IMR-90 (cell line): ENCODE results near the gene PIEZO2. TPM values are rescaled to one million over a fixed set of nuclear protein-coding genes. Genes with fewer than 3 reads are reported as not detected.

ENCODE experiments used
- ATAC-seq: fragments of 200-7000 bp; cut with Tn5 transposase; 2 replicates; pipeline ENCODE4 v1.9.1; 2020; ENCODE audit warnings: low read depth, mild to moderate bottlenecking, moderate library complexity
- BruUV-seq: library from RNA; stranded (reverse); fragments of 400-500 nt; replicated peaks from 2 replicates; lab custom pipeline; 2021; lab: Mats Ljungman, UMichigan
- CTCF ChIA-PET: fragments of 300-600 bp; formaldehyde crosslinking; extraction: SDS; loops from one replicate; lab custom pipeline; 2021; ENCODE audit warnings: antibody characterized with exemption; lab: Yijun Ruan, JAX
- POLR2A ChIA-PET: fragments of 300-600 bp; sonication (Branson Sonifier 250); formaldehyde crosslinking; loops from one replicate; lab custom pipeline; 2022; ENCODE audit warnings: antibody characterized with exemption; ENCODE audit not compliant: unreplicated experiment; lab: Charles Lee
- DNase-seq: peaks from one replicate; pipeline ENCODE4 v3.0.0; 2013
- H2AFZ ChIP-seq: replicated peaks from 2 replicates; pipeline ENCODE3; 2013; ENCODE audit warnings: low read length, mild to moderate bottlenecking; ENCODE audit not compliant: poor library complexity
- H2AK5ac ChIP-seq: 2 replicates; pipeline ENCODE4 v1.6.1; 2013; ENCODE audit warnings: low read depth, low read length, inconsistent platforms
- H2AK9ac ChIP-seq: replicated peaks from 2 replicates; pipeline ENCODE3; 2013; ENCODE audit warnings: mild to moderate bottlenecking, low read depth, low read length, moderate library complexity; ENCODE audit not compliant: poor library complexity
- H2BK120ac ChIP-seq: 2 replicates; pipeline ENCODE4 v1.6.1; 2013; ENCODE audit warnings: low read depth, low read length, inconsistent platforms
- H2BK15ac ChIP-seq: 3 replicates; pipeline ENCODE4 v1.6.1; 2013; ENCODE audit warnings: low read depth, low read length, inconsistent platforms
- H2BK20ac ChIP-seq: 2 replicates; pipeline ENCODE4 v1.6.1; 2013; ENCODE audit warnings: low read depth, mild to moderate bottlenecking, inconsistent platforms, low read length, moderate library complexity
- H2BK5ac ChIP-seq: 2 replicates; pipeline ENCODE4 v1.6.1; 2013; ENCODE audit warnings: mild to moderate bottlenecking, low read depth, low read length, inconsistent platforms; ENCODE audit not compliant: poor library complexity, severe bottlenecking
- H3K14ac ChIP-seq: replicated peaks from 2 replicates; pipeline ENCODE4 v1.6.1; 2013; ENCODE audit warnings: low read depth, low read length, inconsistent platforms
- H3K18ac ChIP-seq: 2 replicates; pipeline ENCODE4 v1.6.1; 2013; ENCODE audit warnings: low read depth, low read length, control low read depth
- H3K23ac ChIP-seq: 2 replicates; pipeline ENCODE4 v1.6.1; 2013; ENCODE audit warnings: low read depth, low read length, inconsistent platforms
- H3K27ac ChIP-seq: 2 replicates; pipeline ENCODE4 v1.5.1; 2013; ENCODE audit warnings: mild to moderate bottlenecking, control low read depth, low read length; ENCODE audit not compliant: insufficient read depth
- H3K27me3 ChIP-seq: 2 replicates; pipeline ENCODE4 v1.6.1; 2013; ENCODE audit warnings: low read length; ENCODE audit not compliant: control insufficient read depth, insufficient read depth
- H3K36me3 ChIP-seq: 2 replicates; pipeline ENCODE4 v1.6.1; 2013; ENCODE audit warnings: low read length, mixed read lengths; ENCODE audit not compliant: control insufficient read depth, insufficient read depth
- H3K4ac ChIP-seq: 2 replicates; pipeline ENCODE4 v1.6.1; 2013; ENCODE audit warnings: low read depth, low read length, inconsistent platforms
- H3K4me1 ChIP-seq: 2 replicates; pipeline ENCODE4 v1.6.1; 2013; ENCODE audit warnings: low read length, mixed read lengths; ENCODE audit not compliant: control insufficient read depth, insufficient read depth
- H3K4me2 ChIP-seq: 2 replicates; pipeline ENCODE4 v1.6.1; 2013; ENCODE audit warnings: low read depth, mild to moderate bottlenecking, control low read depth, low read length, moderate library complexity
- H3K4me3 ChIP-seq: 2 replicates; pipeline ENCODE4 v1.5.1; 2013; ENCODE audit warnings: low read depth, mild to moderate bottlenecking, control low read depth, low read length, moderate library complexity; ENCODE audit not compliant: insufficient read depth
- H3K56ac ChIP-seq: 2 replicates; pipeline ENCODE4 v1.6.1; 2013; ENCODE audit warnings: low read length, inconsistent platforms; ENCODE audit not compliant: insufficient read depth; ENCODE audit errors: extremely low read depth
- H3K79me1 ChIP-seq, 2 experiments: 2 replicates each; pipeline ENCODE4 v1.6.1; 2013; ENCODE audit warnings: low read length in 2 of 2, inconsistent platforms in 1 of 2, low read depth in 1 of 2
- H3K9ac ChIP-seq: 2 replicates; pipeline ENCODE4 v1.6.1; 2013; ENCODE audit warnings: low read depth, low read length, control low read depth
- H3K9me1 ChIP-seq: 2 replicates; pipeline ENCODE4 v1.6.1; 2013; ENCODE audit warnings: low read length, inconsistent platforms; ENCODE audit not compliant: insufficient read depth
- H3K9me3 ChIP-seq: 2 replicates; pipeline ENCODE4 v1.6.1; 2013; ENCODE audit warnings: low read length; ENCODE audit not compliant: control insufficient read depth, insufficient read depth
- H4K20me1 ChIP-seq: 2 replicates; pipeline ENCODE4 v1.6.1; 2013; ENCODE audit warnings: low read length, inconsistent platforms; ENCODE audit not compliant: insufficient read depth
- H4K5ac ChIP-seq: 2 replicates; pipeline ENCODE4 v1.6.1; 2013; ENCODE audit warnings: mild to moderate bottlenecking, low read depth, low read length, control low read depth
- H4K8ac ChIP-seq, 2 experiments: 2 replicates each; pipeline ENCODE4 v1.6.1; 2013; ENCODE audit warnings: low read depth in 2 of 2, low read length in 2 of 2, control low read depth in 1 of 2, inconsistent platforms in 1 of 2
- H4K91ac ChIP-seq: 2 replicates; pipeline ENCODE4 v1.6.1; 2013; ENCODE audit warnings: low read depth, low read length, inconsistent platforms; ENCODE audit not compliant: insufficient read depth
- BHLHE40 ChIP-seq: fragments of 150-350 bp; IDR thresholded peaks from 2 replicates; pipeline ENCODE4 v1.6.1; 2016; ENCODE audit warnings: mild to moderate bottlenecking, low read depth, low read length
- CEBPB ChIP-seq: IDR thresholded peaks from 2 replicates; pipeline ENCODE4 v1.6.1; 2012; ENCODE audit warnings: low read depth, low read length, improper control_type of control experiment
- CHD1 ChIP-seq: IDR thresholded peaks from 2 replicates; pipeline ENCODE4 v1.6.1; 2012; ENCODE audit warnings: low read depth, low read length, improper control_type of control experiment
- CTCF ChIP-seq: conservative IDR thresholded peaks from 2 replicates; pipeline ENCODE4 v1.5.1; 2012; ENCODE audit warnings: mild to moderate bottlenecking, low read depth, low read length, improper control_type of control experiment
- ELK1 ChIP-seq: fragments of 150-350 bp; IDR thresholded peaks from 2 replicates; pipeline ENCODE4 v1.6.1; 2016; ENCODE audit warnings: low read depth, mild to moderate bottlenecking, low read length, moderate library complexity, borderline replicate concordance
- FOS ChIP-seq: fragments of 150-350 bp; IDR thresholded peaks from 2 replicates; pipeline ENCODE4 v1.6.1; 2016; ENCODE audit warnings: low read depth, low read length
- MAFK ChIP-seq: IDR thresholded peaks from 2 replicates; pipeline ENCODE4 v1.6.1; 2012; ENCODE audit warnings: low read depth, low read length, improper control_type of control experiment
- MAZ ChIP-seq: IDR thresholded peaks from 2 replicates; pipeline ENCODE4 v1.6.1; 2012; ENCODE audit warnings: low read depth, mild to moderate bottlenecking, low read length, improper control_type of control experiment, moderate library complexity, borderline replicate concordance
- MXI1 ChIP-seq: IDR thresholded peaks from 2 replicates; pipeline ENCODE4 v1.6.1; 2012; ENCODE audit warnings: low read depth, mild to moderate bottlenecking, low read length, moderate library complexity, borderline replicate concordance
- NFE2L2 ChIP-seq: fragments of 150-350 bp; IDR thresholded peaks from 2 replicates; pipeline ENCODE4 v1.6.1; 2016; ENCODE audit warnings: low read depth, mild to moderate bottlenecking, low read length
- POLR2A ChIP-seq: IDR thresholded peaks from 2 replicates; pipeline ENCODE4 v1.6.1; 2012; ENCODE audit warnings: mild to moderate bottlenecking, low read depth, low read length
- RAD21 ChIP-seq: IDR thresholded peaks from 2 replicates; pipeline ENCODE4 v1.6.1; 2012; ENCODE audit warnings: low read length, improper control_type of control experiment
- RCOR1 ChIP-seq: IDR thresholded peaks from 2 replicates; pipeline ENCODE4 v1.6.1; 2012; ENCODE audit warnings: mild to moderate bottlenecking, low read length, improper control_type of control experiment; ENCODE audit not compliant: insufficient replicate concordance
- RFX5 ChIP-seq: IDR thresholded peaks from 2 replicates; pipeline ENCODE4 v1.8.0; 2012; ENCODE audit warnings: low read depth, mild to moderate bottlenecking, low read length, moderate library complexity
- SMC3 ChIP-seq: fragments of 150-350 bp; IDR thresholded peaks from 2 replicates; pipeline ENCODE4 v1.6.1; 2016; ENCODE audit warnings: low read depth, mild to moderate bottlenecking, antibody characterized with exemption, low read length, moderate library complexity
- USF2 ChIP-seq: fragments of 150-350 bp; IDR thresholded peaks from 2 replicates; pipeline ENCODE4 v1.6.1; 2017; ENCODE audit warnings: mild to moderate bottlenecking, antibody characterized with exemption, low read length, low read depth
- WGBS, 2 experiments: methylation state at CpG; one replicate each; pipeline versions ENCODE4 v1.1.5 to v1.1.7; 2013; ENCODE audit warnings: missing lambda C conversion rate in 2 of 2; ENCODE audit not compliant: insufficient read length in 1 of 2; ENCODE audit errors: extremely low coverage in 2 of 2; 5-methylcytosine and 5-hydroxymethylcytosine counted together
- dilution Hi-C: fragments of 300-500 bp; cut with HindIII; formaldehyde crosslinking; loops from one replicate; pipeline ENCODE4 v1.14.3; 2018; ENCODE audit warnings: low sequenced_read_pairs; ENCODE audit not compliant: unreplicated experiment
- in situ Hi-C: fragments of 300-500 bp; cut with MboI; formaldehyde crosslinking; loops from 3 replicates; pipeline ENCODE4 v1.14.3; 2019; ENCODE audit warnings: low sequenced_read_pairs, inconsistent platforms, mixed read lengths
- intact Hi-C: fragments of 100-400 bp; cut with micrococcal nuclease; formaldehyde crosslinking; loops from 2 replicates; pipeline ENCODE4 v1.10.0; 2022
- polyA plus RNA-seq, 3 experiments: library from polyadenylated mRNA; depleted of rRNA; stranded (reverse); fragments of >200 nt; gene quantifications; 2 replicates each; pipeline ENCODE4 v1.2.3, GENCODE V29; 2012; ENCODE audit warnings: low replicate concordance in 1 of 3
- total RNA-seq: library from RNA; depleted of rRNA; stranded (reverse); fragments of >200 nt; gene quantifications from 2 replicates; pipeline ENCODE4 v1.2.3, GENCODE V29; 2012

Gene PIEZO2
- total and polyA plus RNA-seq, 2 of the 4 experiments (the other 2 are of a cell fraction): 2.4 to 4.1 TPM

GRCh38 chr18:10939822-10940221, 209.5 kb downstream of the PIEZO2 start:
- DNase-seq (no peak), ATAC-seq (no peak)
- H3K4me3 ChIP-seq: no peak overlapping the region
- no peak overlapping the region for H2BK15ac ChIP-seq
- no peaks in the 10 kb centered on the region; the same call in 1 of the 2 replicates for H3K9me1 ChIP-seq
- no peak overlapping the region for H2BK5ac ChIP-seq
- no peak overlapping the region for H2AFZ ChIP-seq
- H4K8ac ChIP-seq: no peak overlapping the region
- H3K27me3 ChIP-seq: no peaks in the 10 kb centered on the region
- H3K9ac ChIP-seq: no peak overlapping the region
- H4K5ac ChIP-seq: no peak overlapping the region
- no CpG with 5 or more reads among the region's 6 CpGs for WGBS, 2 experiments
- no peak overlapping the region for H3K27ac ChIP-seq
- peaks cover 11% of the 10 kb centered on the region for H3K4me1 ChIP-seq
- H3K4me2 ChIP-seq: no peak overlapping the region
- no peak overlapping the region for H3K18ac ChIP-seq
- no peak overlapping the region for H2BK120ac ChIP-seq
- ChIA-PET POLR2A (no interaction called here), CTCF (interaction anchor here (1.2 kb wide), 1 partner anchor 59 kb away, joined by 3 read pairs; no protein-coding TSS in a partner anchor)
- TF ChIP-seq USF2 (no peak), BHLHE40 (no peak), POLR2A (no peak), MAZ (no peak), FOS (no peak), MAFK (no peak), CEBPB (no peak), MXI1 (no peak), NFE2L2 (no peak), RFX5 (no peak), SMC3 (no peak), RCOR1 (no peak), CTCF (no peak), RAD21 (no peak), ELK1 (no peak), CHD1 (no peak)
- no peak overlapping the region for H3K23ac ChIP-seq
- no peak overlapping the region for H3K4ac ChIP-seq
- no peak overlapping the region for H3K14ac ChIP-seq
- H2BK20ac ChIP-seq: no peak overlapping the region
- in situ Hi-C loops (no loop called here), intact Hi-C loops (no loop called here), dilution Hi-C loops (no loop called here)
- no peaks in the 10 kb centered on the region for H3K79me1 ChIP-seq
- H2AK5ac ChIP-seq: no peak overlapping the region
- H3K9me3 ChIP-seq: peaks cover 4% of the 10 kb centered on the region; the same call in 1 of the 2 replicates
- no peaks in the 10 kb centered on the region for H4K20me1 ChIP-seq
- no TSS peak for BruUV-seq
- no peaks in the 10 kb centered on the region for H3K36me3 ChIP-seq
- no peak overlapping the region for H2AK9ac ChIP-seq
- no peak overlapping the region for H4K91ac ChIP-seq
- H3K56ac ChIP-seq: no peak overlapping the region
